ENCODE results near the gene PCBP3.
A peak's percentile ranks its signal among the peaks of the same experiment; 100 is the strongest.

PCBP3 gene

DNA sequence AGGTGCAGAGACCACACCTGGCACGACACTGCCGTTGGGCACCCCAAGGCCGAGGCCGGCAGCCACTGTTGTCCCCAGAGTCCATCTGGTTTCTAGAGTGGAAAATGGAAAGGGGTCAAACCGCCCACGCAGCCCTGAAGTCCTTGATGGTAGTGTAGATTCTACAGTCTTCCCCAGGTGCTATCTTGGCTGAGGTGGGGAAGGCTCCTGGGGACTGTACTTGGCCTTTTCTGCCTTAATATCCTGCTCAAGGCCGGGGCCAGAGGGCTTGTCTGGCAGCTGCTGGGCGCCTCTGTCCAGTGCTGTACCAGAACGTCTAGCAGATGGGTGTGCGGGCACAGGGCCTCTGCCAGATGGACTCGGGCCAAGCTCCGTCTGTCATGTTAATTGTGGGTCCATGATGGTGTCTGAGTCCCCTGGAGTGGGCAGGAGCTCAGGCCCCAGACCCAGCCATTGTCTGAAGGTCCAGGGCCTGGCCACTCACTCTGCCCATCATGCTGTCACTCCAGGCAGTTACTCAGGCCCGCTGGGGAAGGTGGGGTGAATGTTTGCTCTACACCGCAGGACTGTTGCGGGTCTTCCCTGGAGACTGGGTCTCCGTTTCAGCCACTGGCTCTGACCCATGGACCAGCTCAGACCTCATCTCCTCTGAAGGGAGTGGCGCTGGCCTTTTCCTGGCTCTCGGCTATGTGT, 176.1 kb downstream of the PCBP3 start:
- TF ChIP-seq, protein P1, sequence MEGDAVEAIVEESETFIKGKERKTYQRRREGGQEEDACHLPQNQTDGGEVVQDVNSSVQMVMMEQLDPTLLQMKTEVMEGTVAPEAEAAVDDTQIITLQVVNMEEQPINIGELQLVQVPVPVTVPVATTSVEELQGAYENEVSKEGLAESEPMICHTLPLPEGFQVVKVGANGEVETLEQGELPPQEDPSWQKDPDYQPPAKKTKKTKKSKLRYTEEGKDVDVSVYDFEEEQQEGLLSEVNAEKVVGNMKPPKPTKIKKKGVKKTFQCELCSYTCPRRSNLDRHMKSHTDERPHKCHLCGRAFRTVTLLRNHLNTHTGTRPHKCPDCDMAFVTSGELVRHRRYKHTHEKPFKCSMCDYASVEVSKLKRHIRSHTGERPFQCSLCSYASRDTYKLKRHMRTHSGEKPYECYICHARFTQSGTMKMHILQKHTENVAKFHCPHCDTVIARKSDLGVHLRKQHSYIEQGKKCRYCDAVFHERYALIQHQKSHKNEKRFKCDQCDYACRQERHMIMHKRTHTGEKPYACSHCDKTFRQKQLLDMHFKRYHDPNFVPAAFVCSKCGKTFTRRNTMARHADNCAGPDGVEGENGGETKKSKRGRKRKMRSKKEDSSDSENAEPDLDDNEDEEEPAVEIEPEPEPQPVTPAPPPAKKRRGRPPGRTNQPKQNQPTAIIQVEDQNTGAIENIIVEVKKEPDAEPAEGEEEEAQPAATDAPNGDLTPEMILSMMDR (conservative IDR thresholded peaks at IDR 0.05; ENCODE audit: control insufficient read depth, insufficient read depth, low read depth, low read length) = no peak
- DNase-seq (ENCODE audit: low read depth) = peak; percentile 12
- H3K4me3 ChIP-seq (ENCODE audit: control insufficient read depth, low read depth, low read length) = no peak overlapping the region

DNA sequence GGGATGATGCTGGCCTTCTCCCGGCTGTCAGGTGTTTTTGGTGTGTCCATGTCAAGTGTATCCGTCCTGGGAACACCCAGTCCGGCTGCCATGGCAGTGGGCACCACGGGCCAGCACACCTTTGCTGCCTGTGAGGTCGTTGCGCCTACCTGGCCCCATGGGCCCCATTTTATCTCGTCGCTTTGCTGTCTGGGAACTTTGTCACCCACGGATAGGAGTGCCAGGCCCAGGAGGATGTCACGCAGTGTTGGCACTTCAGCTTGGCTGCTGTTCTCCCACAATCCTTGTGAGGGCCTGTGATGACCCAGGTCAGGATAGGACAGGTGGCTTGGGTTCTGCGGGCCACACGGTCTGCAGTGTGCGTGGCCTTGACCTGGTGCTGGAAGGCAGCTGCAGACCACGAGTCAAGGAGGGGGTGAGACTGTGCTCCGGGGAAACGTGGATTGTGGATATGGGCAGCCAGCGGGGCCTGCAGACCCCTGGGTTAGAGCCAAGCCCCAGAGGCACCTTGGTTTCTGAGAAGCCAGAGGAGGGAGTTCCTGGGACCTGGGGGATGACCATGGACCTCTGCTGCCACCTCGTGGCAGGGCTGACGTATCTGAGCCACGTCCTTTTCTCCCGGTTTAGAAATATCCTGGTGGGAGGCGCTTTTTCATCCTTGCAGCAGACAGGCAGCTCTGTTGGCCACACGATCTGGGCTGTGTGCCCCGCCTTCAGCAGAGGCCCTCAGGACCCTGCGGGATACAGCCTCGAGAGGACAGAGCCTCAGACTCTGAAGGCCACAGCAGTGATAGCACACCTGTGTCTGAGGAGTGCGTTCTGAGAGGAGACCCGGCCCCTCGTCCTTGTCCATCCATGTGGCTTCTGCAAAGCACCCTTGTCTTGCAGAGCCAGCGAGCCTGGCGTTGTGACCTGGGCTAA, 176.9 kb downstream of the PCBP3 start:
- no peak overlapping the region for H3K4me3 ChIP-seq (ENCODE audit: control insufficient read depth, low read depth, low read length)
- peak; percentile 92 for DNase-seq (ENCODE audit: low read depth)
- TF ChIP-seq, protein P1 (conservative IDR thresholded peaks at IDR 0.05; ENCODE audit: control insufficient read depth, insufficient read depth, low read depth, low read length) = peak; percentile 91

DNA sequence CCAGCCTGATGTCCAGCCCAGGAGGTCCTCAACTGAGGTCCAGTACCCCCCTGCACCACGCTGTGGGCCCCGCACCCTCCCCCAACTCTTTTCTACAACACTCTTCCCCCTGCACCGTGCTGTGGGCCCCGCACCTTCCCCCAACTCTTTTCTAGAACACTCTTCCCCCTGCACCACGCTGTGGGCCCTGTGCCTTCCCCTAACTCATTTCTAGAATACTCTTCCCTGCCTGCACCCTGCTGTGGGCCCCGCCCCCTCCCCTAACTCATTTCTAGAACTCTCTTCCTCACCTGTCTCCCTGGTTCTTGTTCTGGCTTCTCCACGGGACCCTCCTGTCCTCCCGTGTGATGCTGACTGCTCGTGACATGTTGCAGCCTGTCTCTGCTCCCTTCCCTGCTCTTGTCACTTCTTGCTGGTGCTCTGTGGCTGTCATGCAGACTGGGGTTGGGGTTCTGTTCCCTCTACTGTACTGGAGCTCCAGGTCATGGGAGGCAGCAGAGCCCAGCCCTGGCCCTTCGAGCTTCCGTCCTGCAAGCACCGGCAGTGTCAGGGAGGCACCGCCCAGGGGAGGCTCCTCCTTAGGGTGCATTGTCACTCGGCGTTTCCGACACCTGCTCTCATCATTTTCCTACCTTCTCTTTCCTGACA, 177.9 kb downstream of the PCBP3 start:
- H3K4me3 ChIP-seq (ENCODE audit: control insufficient read depth, low read depth, low read length) = no peak overlapping the region
- TF ChIP-seq, protein P1 (conservative IDR thresholded peaks at IDR 0.05; ENCODE audit: control insufficient read depth, insufficient read depth, low read depth, low read length) = no peak
- no peak for DNase-seq (ENCODE audit: low read depth)

DNA sequence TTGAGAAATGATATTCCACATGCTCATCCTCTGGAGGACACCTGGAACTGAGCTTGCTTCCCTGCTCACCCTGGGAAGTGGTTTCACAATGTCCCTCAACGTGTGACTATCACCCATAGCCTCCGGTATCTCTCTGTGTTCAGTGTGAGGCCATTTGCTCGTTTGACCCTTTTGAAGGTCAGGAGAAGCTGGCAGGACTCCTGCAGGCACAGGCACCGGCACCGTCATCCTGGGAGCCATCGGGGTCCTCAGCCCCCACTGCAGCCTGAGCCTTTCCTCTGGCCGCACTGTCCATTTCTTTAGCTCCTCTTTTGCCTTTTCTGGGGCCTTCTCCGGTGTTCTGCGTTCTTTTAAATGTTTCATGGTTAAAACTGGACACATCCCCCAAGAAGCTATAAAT, 178.5 kb downstream of the PCBP3 start:
- no peak overlapping the region for H3K4me3 ChIP-seq (ENCODE audit: control insufficient read depth, low read depth, low read length)
- TF ChIP-seq, protein P1 (conservative IDR thresholded peaks at IDR 0.05; ENCODE audit: control insufficient read depth, insufficient read depth, low read depth, low read length) = no peak
- no peak for DNase-seq (ENCODE audit: low read depth)

DNA sequence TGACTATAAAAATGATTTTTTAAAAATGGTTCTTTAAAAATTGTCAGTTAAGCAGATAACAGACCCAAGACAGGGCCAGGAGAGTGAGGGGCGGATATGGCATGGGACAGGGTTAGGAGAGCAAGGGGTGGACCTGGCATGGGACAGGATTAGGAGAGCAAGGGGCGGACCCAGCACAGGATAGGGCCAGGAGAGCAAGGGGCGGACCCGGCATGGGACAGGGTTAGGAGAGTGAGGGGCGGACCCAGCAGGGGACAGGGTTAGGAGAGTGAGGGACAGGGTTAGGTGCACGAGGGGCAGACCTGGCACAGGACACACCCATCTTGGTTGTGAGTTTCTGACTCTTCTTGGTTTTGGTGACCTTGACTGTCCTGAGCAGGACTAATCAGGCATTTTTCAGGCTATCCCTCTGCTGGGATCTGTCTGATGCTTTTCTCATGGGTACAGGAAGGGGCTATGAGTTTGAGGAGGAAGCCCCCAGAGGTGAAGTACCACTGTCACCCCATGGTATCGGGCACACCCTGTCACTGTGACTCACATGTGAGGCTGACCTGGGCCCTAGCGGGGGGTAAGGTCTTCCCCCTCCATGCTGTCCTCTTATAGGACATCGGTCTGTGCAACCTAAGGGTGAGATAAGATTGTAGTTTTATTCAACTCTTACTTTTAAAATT, 179.0 kb downstream of the PCBP3 start:
- TF ChIP-seq, protein P1 (conservative IDR thresholded peaks at IDR 0.05; ENCODE audit: control insufficient read depth, insufficient read depth, low read depth, low read length) = no peak
- no peak for DNase-seq (ENCODE audit: low read depth)
- no peak overlapping the region for H3K4me3 ChIP-seq (ENCODE audit: control insufficient read depth, low read depth, low read length)

DNA sequence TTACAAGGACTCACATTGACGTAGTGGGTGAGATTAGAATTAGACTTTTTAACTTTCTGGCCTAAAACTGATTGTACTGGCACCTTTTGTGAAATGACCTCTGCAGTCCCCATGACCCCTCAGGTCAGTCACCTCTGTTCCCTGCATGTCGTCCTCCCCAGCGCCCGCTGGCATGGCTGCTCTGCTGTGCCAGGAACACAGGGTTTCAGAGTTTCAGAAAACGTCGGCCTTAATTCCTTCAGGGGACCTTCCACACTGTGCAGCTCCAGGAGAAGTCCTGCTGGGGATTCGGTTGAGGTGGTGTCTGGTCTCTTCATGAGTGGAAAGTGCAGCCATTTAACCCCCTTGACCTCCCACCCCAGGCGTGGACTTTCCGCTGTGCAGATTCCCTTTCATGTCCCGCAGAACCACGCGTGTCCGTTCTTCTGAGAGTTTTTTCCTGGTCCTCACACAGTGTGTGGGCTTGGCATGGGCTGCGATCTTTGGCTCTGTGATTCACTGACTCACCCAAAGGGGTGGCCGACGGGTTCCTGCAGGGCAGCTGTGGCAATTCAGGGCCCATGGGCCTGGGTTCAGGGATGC, 179.7 kb downstream of the PCBP3 start:
- H3K4me3 ChIP-seq (ENCODE audit: control insufficient read depth, low read depth, low read length) = no peak overlapping the region
- DNase-seq (ENCODE audit: low read depth) = no peak

More for the DNA sequence above, 179.7 kb downstream of the PCBP3 start:
- TF ChIP-seq, protein P1 (conservative IDR thresholded peaks at IDR 0.05; ENCODE audit: control insufficient read depth, insufficient read depth, low read depth, low read length) = no peak
